ENCODE data around the gene LTB4R.
A peak's percentile ranks its signal among the peaks of the same experiment; 100 is the strongest.

LTB4R gene

GRCh38 chr14:24310646-24311604 lies at the start of gene LTB4R:
Gene LTB4R (plus strand): TSS chr14:24311502. CDS start chr14:24315652, 4,150 bp downstream.
- DNase-seq = peak in 10 of 14 donors; percentile 28 to 82 (median 62)

GRCh38 chr14:24261969-24262327 lies 49.4 kb upstream of the LTB4R start:
- DNase-seq = no peak

- DNase-seq = no peak
These were observed 48.2 kb upstream of the LTB4R start, which contains the start of gene TGM1 for GRCh38 chr14:24262821-24263733. Gene TGM1 (minus strand): TSS chr14:24263177. CDS start chr14:24262352, 825 bp downstream.

GRCh38 chr14:24263848-24264247 lies 47.5 kb upstream of the LTB4R start:
- DNase-seq = no peak

GRCh38 chr14:24264298-24264697 lies 47.0 kb upstream of the LTB4R start:
- DNase-seq = no peak

- no peak for DNase-seq
These were observed 44.7 kb upstream of the LTB4R start for GRCh38 chr14:24266344-24267244.

- no peak for DNase-seq
These were observed 43.8 kb upstream of the LTB4R start for GRCh38 chr14:24267516-24267915.

GRCh38 chr14:24268225-24268624 lies 43.1 kb upstream of the LTB4R start:
- DNase-seq = no peak

GRCh38 chr14:24269368-24269767 lies 41.9 kb upstream of the LTB4R start:
- DNase-seq = no peak

- DNase-seq = no peak
These were observed 41.3 kb upstream of the LTB4R start for GRCh38 chr14:24269910-24270536.

- peak in 1 of 14 donors; percentile 15 for DNase-seq
These were observed 40.7 kb upstream of the LTB4R start for GRCh38 chr14:24270537-24271133.

- peak in 12 of 14 donors; percentile 49 to 84 (median 72) for DNase-seq
These were observed 40.0 kb upstream of the LTB4R start, which contains the start of gene RABGGTA for GRCh38 chr14:24271134-24271833. Gene RABGGTA (minus strand): TSS chr14:24271597. CDS start chr14:24271115, 482 bp downstream.

GRCh38 chr14:24271834-24272263 lies 39.5 kb upstream of the LTB4R start:
- DNase-seq = no peak

- no peak for DNase-seq
These were observed 38.8 kb upstream of the LTB4R start for GRCh38 chr14:24272467-24272866.

- no peak for DNase-seq
These were observed 37.8 kb upstream of the LTB4R start for GRCh38 chr14:24273422-24273998.

GRCh38 chr14:24274101-24274543 lies 37.2 kb upstream of the LTB4R start:
- peak in 4 of 14 donors; percentile 8 to 23 (median 13) for DNase-seq

- no peak for DNase-seq
These were observed 34.2 kb upstream of the LTB4R start for GRCh38 chr14:24277071-24277470.

GRCh38 chr14:24277606-24278321 lies 33.5 kb upstream of the LTB4R start:
- peak in 9 of 14 donors; percentile 8 to 50 (median 22) for DNase-seq

- no peak for DNase-seq
These were observed 32.9 kb upstream of the LTB4R start for GRCh38 chr14:24278424-24278823.

Measured in C1 segment of cervical spinal cord (tissue), 14 donors.